Measurements from ENCODE around the gene CUEDC1. TPM values are rescaled to one million over a fixed set of nuclear protein-coding genes. Genes with fewer than 3 reads are reported as not detected.

The CUEDC1 gene
- total and polyA plus RNA-seq, 2 of the 4 experiments (the other 2 are of a cell fraction) = 4.1 to 21.2 TPM

GRCh38 chr17:57930239-57930638 lies 25.0 kb downstream of the CUEDC1 start:
- CTCF ChIA-PET = no interaction called here

More at GRCh38 chr17:57930239-57930638, 25.0 kb downstream of the CUEDC1 start:
- WGBS, 2 experiments (ENCODE audit: extremely low coverage in 2 of 2, insufficient read length in 1 of 2) = no CpG with 5 or more reads among the region's 5 CpGs
- Histone ChIP-seq H3K9ac (ENCODE audit: low read depth, low read length) (no peak overlapping the region), H3K23ac (ENCODE audit: low read depth, low read length) (no peak overlapping the region), H2BK5ac (ENCODE audit: low read depth, low read length, poor library complexity, severe bottlenecking) (no peak overlapping the region), H3K4me1 (ENCODE audit: control insufficient read depth, insufficient read depth, low read length) (peaks cover 22% of the 10 kb centered on the region), H3K27ac (ENCODE audit: insufficient read depth, low read length) (no peak overlapping the region), H3K14ac (replicated peaks; ENCODE audit: low read depth, low read length) (no peak overlapping the region), H3K79me1 (ENCODE audit: low read depth in 1 of 2, low read length in 2 of 2) (peaks cover 23 to 78% of the 10 kb centered on the region in 2 experiments), H4K91ac (ENCODE audit: insufficient read depth, low read depth, low read length) (no peak overlapping the region), H4K5ac (ENCODE audit: low read depth, low read length) (no peak overlapping the region), H2BK120ac (ENCODE audit: low read depth, low read length) (no peak overlapping the region), H2BK20ac (ENCODE audit: low read depth, low read length) (no peak overlapping the region), H3K27me3 (ENCODE audit: control insufficient read depth, insufficient read depth, low read length) (no peaks in the 10 kb centered on the region), H3K9me1 (ENCODE audit: insufficient read depth, low read length) (peaks cover 26% of the 10 kb centered on the region), H4K8ac (ENCODE audit: low read depth in 2 of 2, low read length in 2 of 2) (no peak overlapping the region), H2AK9ac (replicated peaks; ENCODE audit: low read depth, low read length, poor library complexity) (no peak overlapping the region), H3K56ac (ENCODE audit: extremely low read depth, insufficient read depth, low read length) (no peak overlapping the region), H3K4me2 (ENCODE audit: low read depth, low read length) (no peak overlapping the region), H2BK15ac (ENCODE audit: low read depth, low read length) (no peak overlapping the region), H4K20me1 (ENCODE audit: insufficient read depth, low read length) (peaks cover 41% of the 10 kb centered on the region), H3K18ac (ENCODE audit: low read depth, low read length) (no peak overlapping the region), H2AFZ (replicated peaks; ENCODE audit: low read length, poor library complexity) (no peak overlapping the region), H2AK5ac (ENCODE audit: low read depth, low read length) (no peak overlapping the region), H3K4ac (ENCODE audit: low read depth, low read length) (no peak overlapping the region), H3K4me3 (ENCODE audit: insufficient read depth, low read depth, low read length) (no peak overlapping the region), H3K36me3 (ENCODE audit: control insufficient read depth, insufficient read depth, low read length) (no peaks in the 10 kb centered on the region), H3K9me3 (ENCODE audit: control insufficient read depth, insufficient read depth, low read length) (no peaks in the 10 kb centered on the region)
- intact Hi-C loops (cut with micrococcal nuclease) = no loop called here
- no TSS peak for BruUV-seq (replicated peaks)
- in situ Hi-C loops (cut with MboI; ENCODE audit: low sequenced_read_pairs) = no loop called here
- no peak for DNase-seq
- no peak for ATAC-seq (ENCODE audit: low read depth)
- TF ChIP-seq CHD1 (IDR thresholded peaks at IDR 0.05; ENCODE audit: low read depth, low read length) (no peak), MAZ (IDR thresholded peaks at IDR 0.05; ENCODE audit: borderline replicate concordance, low read depth, low read length) (no peak)
- POLR2A ChIA-PET (ENCODE audit: unreplicated experiment) = interaction anchor here (1.1 kb wide), 1 partner anchor 57 kb away, joined by 3 read pairs; no protein-coding TSS in a partner anchor
- dilution Hi-C loops (cut with HindIII; ENCODE audit: low sequenced_read_pairs, unreplicated experiment) = no loop called here

All from IMR-90 (cell line).